ENCODE results near the gene SH3RF3.
A peak's percentile ranks its signal among the peaks of the same experiment; 100 is the strongest.

The SH3RF3 gene

DNA sequence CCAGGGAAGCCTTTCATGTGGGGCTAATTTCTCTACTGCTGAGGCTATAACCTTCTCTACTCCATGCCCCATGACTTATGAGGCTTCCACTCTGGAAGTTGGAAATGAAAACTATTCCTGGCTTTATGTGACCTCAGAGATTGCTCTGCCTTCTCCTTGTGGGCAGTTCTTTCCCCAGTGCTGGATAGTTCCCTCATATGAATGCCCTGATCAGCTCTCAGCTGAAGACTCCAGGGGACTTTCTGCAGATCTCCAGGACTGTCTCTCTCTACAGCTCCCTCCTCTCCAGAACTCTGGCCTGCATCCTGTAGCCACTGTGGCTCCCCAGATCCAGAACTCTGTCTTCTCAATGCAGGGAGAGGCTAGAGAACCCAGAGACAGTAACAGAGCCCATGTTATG, 249.7 kb downstream of the SH3RF3 start:
- DNase-seq (ENCODE audit: low spot score), result no peak

DNA sequence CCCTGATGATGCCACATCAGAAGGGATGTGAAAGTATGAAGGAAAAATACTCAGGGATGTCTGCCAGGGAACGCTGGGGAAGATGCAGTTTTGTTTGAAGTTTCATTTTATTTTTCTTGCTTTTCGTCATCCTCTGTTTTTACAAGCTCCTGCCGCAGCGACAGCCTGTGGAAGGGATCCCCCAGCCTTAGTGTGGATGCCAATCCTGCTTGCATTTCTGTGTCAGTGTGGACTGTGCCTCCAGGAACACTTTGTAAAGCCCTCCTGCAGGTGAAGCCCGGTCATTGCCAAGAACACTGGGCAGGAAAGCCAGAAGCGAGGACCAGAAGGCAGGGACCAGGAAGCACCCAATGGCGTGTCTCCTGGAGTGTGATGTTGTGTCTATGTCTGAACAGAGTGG, 250.5 kb downstream of the SH3RF3 start:
- no peak for DNase-seq (ENCODE audit: low spot score)

DNA sequence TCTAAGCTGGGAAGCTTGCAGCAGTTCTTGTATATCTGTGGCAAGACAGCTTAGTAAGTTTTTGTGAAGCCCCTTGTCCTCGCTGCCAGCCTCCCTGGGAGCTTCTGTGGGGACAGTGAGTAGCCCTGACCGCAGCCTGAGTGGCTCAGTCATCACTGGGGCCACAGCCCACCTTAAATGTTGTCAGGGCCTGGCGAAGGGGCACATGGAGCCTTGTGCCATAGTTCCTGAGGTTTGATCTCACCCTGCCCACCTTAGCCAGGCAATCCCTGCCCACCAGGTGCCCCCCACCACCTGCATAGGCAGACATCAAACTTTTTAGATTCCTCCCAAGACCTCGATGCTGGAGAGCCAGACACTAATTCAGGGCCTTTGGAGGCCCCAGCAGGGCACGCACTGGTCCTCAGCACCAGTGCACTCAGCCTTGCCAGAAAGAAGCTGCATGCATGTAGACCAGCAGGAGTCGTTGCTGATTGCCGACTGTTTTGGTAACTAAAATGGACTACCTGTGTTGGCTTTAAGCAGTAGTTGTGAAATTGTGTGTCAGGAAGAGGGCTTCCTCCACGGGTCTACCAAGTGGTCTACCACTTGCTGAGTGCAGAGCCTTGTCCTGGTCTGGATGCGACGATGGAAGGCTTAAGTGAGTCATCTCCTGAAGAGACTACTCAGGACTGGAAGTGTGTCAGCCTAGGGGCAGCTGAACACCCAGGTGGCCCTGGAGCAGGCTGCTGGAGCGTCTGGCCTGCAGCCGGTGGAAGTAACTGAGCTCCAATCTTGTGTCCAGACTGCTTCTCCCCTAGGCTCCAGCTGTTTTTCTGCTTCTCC, 251.7 kb downstream of the SH3RF3 start:
- no peak for DNase-seq (ENCODE audit: low spot score)

DNA sequence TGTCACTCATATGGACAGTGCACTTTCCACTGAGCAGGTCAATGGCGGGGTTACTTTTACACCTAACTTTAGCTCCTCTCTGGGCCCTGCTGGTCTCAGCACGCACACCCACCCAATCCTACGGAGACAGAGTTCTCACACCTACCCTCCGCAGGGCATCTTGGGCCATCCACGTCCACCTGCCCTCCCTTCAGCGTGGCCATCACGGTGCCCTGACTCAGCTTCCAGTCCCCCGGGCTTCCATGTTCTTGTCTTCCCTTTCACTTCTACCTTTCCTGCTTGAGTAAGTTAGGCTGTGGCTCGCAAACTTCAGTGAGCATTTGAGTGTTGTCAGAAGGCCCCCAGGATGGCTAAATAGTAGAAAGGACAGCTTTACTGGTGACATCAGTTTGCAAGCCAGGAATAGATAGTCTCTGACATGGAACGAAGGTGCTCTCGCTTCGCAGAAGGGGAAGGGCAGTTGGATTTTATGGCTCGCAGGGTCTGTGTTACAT, 252.4 kb downstream of the SH3RF3 start:
- DNase-seq (ENCODE audit: low spot score), result no peak

DNA sequence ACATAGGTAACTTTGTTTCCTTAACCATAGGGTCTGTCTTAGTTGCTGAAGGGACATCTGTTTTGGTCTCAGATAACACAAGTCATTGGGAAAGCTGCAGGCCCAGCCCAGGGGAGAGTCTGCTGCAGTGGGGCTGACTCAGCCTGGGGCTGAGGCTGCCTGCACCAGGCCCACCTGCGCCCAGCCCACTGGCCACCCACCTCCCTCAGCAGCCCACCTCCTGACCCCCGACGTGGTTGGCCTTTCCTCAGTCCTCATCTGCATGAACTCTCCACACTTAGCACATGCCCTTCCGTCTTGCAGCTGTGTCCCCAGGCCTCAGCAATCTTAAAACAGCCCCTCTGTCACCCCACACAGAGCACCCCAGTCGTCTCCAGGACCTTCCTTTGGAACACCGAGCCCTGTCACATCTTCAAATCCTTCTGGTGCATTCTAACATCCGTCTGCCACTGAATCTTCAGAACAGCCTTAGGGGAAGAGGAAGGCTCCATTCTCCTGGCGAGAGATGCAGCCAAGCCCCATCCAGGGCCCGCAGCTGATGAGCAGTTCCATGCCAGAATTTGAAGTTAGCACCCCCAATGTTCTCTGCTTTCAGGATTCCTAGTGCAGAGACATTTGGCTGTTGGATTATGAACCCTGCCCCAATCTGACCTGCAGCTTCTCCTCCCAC, 253.4 kb downstream of the SH3RF3 start:
- no peak for DNase-seq (ENCODE audit: low spot score)

DNA sequence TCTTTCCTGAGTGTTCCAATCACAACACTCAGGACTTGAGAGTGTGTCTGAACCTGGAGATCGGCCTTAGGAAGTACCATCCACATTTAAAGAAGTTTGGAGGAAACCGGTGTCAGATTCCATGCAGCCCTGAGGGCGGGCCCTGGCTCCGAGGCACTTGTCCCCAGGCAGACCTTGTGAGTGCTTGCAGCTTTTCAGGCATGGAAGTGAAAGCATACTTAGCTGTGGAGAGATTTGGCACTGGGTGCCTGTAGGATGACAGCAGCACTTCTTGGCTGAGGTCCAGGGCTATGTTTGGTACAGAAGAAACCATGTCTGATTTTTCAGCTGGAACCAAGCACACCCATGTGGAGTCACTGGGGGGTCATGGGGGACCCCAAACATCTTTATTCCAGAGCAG, 253.9 kb downstream of the SH3RF3 start:
- peak; percentile 44 for DNase-seq (ENCODE audit: low spot score)

DNA sequence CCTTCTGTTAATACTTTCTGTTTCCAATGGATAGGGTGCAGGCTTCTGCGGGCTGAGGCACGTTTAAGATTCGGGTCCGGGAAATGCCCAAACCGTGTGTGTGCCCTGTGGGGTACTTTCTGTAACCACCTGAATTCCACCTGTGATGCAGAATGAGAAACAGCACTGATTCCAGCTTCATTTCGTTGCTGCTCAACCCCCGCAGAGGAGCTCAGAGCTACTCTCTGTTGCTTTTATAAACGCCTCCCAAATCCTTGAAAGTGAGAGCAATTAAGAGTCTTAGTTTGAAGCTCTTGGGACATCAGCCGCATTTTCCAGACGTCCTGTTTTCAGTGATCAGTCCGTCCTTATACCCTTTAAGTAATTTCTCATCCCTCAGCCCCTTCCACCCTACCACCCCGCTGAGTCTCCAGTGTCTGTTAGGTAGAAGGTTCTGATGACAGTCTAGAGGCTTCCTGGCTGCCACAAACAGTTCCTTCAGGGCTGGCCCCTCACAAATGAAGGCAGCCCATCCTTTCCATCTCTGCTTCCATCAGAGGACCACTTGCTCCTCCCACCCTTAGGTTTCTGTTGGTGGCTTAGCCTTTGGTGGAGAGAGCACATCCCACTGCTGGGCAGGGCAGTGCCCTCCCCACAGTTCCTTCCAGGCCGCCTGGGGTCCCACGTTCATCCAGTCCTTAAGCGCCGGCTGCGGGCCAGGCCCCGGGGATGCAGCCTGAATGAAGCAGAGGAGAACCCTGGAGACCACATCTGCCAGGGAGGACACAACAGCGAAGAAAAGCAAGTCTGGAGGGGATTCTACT, 254.7 kb downstream of the SH3RF3 start:
- no peak for DNase-seq (ENCODE audit: low spot score)

DNA sequence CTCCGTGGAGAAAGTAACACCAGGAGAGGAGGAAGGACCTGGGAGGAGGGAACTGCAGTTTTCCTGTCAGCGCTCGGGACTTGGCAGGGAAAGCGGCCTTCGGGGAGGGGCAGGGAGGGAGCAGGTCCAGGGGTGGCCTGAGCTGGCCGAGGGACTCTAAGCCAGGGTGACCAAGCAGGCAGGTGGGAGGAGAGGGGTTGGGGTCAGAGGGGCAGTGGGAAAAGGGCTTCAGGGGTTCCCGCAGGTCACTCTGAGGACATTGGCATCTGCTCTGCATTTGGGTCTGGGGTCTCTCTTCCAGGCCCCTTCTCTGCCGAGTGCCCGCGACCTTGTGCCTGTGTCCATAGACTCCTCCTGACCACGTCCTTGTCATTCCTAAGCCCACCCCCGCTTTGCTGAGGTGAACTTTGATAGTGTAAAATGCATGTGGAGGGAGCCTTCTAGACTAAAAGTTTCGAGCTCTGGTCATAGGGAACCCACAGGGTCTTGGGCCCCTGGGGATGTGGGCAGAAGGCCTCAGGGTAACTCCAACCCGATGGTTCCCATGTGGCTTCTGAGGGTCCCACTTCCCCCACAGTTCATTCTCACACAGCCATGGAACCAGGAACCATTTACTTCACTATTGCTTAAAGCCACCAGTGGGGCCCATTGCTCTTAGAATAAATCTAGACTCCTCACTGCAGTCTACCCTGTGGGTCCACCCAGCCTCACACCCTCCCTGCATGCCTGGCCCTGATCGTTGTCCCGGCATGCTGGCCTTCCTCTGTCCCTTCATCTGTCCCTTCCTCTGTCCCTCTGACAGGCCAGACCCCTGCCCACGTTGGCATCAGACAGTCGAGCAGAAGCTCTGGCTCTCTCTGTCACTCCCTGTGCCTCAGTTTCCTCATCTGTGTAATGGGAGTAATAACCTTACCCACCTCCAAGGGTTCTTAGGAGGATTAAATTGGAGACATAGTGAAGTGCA, 255.6 kb downstream of the SH3RF3 start:
- DNase-seq (ENCODE audit: low spot score), result no peak

DNA sequence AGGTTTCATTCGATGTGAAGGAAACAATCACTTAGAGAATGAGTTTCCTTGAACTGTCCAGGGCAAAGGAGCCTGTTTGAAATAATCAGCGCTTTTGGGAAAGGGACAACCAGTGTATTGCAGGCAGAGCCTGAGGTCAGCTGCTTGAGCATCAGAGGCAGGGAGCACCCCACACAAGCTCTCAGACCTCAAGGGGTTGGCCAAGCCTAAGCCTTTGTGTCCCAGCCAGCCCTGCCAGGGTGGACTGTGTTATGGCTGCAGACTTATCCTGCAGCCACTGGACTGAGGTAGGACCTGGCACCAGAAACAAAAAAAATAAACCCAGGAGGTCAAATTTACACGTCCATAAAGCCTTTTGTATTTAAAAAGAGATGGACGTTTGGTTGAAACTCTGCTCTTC, 256.5 kb downstream of the SH3RF3 start:
- no peak for DNase-seq (ENCODE audit: low spot score)

DNA sequence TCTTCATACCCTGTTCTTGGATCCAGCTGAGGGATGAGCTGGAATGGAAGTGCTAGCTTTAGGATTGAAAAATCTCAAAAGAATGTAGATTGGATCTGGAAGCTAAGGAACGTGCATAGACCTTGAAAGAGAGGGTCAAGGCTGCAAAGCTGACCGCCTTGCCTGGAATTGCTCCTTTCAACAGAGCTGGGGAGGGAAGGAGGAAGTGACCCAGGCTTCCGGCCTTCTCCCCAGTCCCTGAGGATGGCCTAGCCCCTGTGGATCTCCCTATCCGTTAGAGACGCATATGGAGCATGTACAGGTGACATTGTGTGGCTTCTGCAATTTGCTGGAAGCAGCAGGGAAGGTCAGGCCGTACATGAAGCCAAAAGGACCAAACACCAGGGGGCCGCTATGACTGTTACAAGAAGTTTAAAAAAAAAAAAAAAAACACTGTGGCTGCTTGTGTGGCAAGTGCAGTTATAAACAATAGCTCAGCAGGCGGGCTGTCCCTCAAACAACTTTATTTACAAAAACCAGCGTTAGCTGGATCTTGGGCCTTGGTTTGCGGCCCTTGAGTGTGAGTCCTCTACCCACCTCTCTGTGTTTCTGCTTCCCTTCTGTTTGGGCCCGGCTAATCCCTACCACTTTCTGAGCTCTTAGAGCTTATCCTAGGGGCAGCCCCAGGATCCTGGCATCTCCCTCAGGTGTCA, 257.1 kb downstream of the SH3RF3 start:
- no peak for DNase-seq (ENCODE audit: low spot score)

DNA sequence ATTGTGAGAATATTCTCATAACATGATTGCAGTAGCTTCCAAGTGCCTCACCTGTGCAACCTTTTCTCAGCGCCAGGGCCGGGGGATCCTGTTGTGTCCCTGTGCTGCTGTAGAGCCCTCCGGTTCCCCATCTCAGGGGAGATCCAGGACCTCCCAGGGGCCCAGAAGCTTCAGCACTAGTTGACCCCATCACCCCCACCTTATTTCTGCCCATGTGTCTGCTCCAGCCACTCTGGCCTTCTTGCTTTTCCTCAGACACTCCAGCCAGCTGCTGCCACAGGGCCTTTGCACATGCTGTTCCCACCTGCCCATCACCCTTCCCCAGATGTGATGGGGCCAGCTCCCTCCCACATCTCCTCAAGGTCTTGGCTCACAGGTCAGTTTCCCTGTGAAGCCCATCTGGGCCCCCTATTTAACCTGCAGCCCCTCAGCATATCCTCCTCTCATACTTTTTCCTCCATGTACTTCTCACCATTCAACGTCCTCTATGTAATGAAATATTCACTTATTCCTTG, 258.3 kb downstream of the SH3RF3 start:
- no peak for DNase-seq (ENCODE audit: low spot score)

DNA sequence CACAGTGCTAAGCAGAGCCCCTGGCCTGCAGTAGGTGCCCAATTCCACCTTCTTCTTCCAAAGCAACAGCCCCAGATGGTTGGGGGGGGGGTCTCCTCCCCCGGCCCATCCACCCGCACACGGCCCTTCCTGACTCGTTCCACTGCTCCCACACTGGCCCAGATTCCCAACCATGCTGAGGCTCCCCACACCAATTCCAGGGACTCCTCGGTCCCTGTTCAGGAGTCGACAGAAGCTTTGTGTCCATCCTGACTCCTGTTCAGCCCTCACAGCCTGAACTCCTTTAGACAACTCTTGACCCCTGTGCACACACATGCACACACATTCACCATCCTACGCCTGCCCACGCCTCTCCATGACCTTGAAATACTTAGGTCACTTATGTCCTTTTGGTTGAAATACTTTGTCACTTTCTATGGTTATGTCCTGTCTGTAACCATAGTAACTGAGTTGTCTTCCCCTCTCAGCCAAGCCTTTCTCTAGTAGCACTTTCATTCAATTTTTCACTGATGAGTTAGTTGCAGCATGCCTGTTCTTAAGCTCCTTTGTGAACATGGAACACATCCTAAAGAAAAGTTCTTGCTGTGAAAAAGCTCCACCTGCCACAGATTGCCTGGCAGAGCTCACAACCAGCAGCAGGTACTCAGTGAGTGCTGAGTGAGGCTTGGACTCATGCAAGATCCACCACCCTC, 258.9 kb downstream of the SH3RF3 start:
- no peak for DNase-seq (ENCODE audit: low spot score)

DNA sequence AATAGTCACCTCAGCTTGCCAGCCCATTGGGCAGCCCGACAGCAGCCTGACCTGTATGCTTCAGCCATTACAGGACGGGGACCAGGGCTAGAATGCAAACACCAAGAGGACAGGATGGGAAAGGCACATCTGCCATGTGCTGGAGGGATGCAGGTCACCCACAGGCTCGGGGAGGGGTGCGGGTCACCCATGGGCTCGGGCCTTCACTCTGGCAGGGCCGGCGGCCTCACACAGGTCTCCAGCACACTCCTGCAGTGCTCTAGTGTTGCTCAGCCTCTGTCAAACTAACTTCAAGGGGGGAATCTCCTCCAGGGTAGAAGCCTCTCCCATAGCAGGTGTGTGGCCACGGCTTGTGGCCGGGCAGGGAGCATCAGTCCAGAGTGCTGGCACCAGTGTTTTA, 262.2 kb downstream of the SH3RF3 start:
- DNase-seq (ENCODE audit: low spot score), result no peak

DNA sequence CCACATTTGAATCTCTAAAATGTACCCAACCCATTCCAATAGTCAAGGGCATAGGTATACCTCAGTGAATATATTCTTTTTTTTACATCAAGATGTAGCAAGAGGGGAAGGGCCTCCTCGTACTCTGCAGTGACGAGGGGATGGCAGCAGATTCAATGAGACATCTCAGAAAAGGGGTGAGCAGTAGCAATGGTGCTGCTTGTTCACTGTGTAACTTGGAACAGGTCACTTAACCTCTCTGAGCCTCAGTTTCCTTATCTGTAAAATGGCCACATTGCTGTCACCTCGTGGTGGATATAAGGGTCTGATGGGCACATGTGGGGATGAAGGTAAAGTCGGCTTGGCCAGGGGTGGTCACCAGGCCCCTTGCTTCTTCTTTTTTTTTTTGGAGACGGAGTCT, 263.1 kb downstream of the SH3RF3 start:
- no peak for DNase-seq (ENCODE audit: low spot score)

DNA sequence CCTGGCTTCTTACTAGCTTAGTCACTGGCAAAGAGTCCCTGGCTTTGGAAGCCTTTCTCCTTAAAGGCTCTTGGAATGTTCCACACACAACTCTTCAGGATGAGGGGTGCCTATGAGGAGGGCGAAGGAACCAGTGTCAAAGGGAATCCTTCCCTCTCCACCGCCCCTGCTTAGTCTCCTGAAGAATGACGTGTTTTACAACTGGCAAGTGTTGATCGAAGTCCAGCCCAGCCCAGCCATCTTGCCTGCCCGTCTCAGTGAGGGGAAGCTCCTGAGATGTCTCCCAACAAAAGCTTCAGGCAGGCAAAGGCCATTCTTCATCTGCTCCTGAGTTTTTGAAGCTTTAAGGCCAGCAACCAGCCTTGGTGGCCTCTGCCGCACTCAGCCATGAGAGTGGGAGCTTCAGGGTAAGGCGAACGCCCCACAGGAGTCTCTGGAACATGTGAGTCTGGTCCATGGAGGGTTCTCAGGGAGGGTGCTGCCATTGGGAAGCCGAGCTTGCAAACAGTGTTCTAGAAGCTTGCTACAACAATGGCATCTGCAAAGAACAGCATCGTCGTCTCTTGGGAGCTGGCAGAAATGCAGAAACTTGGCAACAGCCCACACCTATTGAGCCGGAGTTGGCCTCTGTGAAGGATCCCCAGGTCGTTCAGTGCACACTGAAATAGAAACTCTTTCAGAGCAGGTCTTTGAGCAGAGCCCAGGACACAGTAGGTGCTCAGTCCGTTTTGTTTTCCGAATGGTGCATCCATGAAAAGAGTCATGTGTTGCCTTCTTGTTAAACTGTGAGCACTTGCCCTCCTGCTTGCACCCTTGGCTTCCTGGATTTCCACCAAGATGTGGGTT, 264.0 kb downstream of the SH3RF3 start:
- no peak for DNase-seq (ENCODE audit: low spot score)

DNA sequence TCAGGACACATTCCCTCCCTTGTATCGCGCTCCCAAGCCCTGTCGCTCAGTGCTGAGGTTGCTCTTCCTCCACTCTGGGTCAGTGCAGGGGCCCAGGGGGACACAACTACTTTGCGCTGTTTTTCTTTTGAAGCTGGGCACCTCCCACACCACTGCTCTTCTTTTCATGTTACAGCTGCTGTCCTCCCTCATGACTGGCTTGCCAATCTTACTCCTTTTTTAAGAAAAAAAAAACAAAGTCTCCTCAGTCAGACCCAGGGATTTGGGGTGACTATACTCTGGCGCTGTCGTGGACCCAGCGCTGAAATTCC, 264.6 kb downstream of the SH3RF3 start:
- DNase-seq (ENCODE audit: low spot score), result no peak

DNA sequence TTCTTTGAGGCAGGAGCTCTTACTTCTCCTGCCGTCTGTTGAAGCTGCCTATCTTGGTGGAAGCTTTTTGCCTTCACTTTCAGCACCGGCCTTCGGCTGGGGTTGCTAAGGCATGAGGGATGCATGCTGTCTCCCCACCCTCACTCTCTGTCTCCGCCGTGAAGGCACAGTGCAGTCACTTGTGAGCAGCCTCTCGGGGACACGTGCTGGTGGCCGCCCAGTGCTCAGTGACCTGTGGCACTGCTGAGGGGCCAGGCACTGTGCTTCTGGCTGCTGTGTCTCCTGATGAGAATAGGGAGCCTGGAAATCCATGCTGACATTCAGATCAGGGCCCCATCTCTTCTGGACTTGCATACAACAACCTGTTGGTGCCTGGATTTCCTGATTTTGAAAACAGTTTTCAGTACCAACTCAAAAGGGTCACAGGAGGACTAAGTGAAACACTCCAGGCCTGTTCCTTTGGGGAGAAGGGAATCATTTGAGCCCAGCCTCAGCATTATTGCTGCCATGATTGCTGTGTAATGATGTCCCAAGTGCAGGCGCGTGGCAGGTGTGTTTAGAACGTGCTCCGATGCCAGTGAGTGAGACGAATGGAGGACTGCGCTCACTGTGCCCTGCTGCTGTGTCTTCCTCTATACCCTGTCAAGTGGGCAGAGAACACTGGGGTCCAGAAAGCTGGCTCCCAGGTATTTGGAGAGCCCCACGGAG, 266.6 kb downstream of the SH3RF3 start:
- DNase-seq (ENCODE audit: low spot score), result no peak
